Hepatocyte (in vitro differentiated cells): ENCODE data around the gene AFAP1. TPM values are rescaled to one million over a fixed set of nuclear protein-coding genes. Genes with fewer than 3 reads are reported as not detected.
"Not testable (repeated sequence)": the region's sequence is repeated elsewhere in the genome, so short reads cannot be mapped to it uniquely, and the experiment has no call there.

Source experiments
- DNase-seq: peaks from one replicate; pipeline ENCODE4 v3.0.0-alpha.2; 2016; ENCODE audit warnings: low spot score
- H2AFZ ChIP-seq: fragments of 200-600 bp; sonication (generic); 2 replicates; pipeline ENCODE4 v1.6.0; 2016; ENCODE audit warnings: antibody characterized with exemption, mild to moderate bottlenecking
- H3K27ac ChIP-seq: fragments of 200-600 bp; sonication (generic); 2 replicates; pipeline ENCODE4 v1.5.1; 2016; ENCODE audit warnings: mild to moderate bottlenecking
- H3K27me3 ChIP-seq: fragments of 200-600 bp; sonication (generic); 2 replicates; pipeline ENCODE4 v1.6.1; 2016
- H3K36me3 ChIP-seq: fragments of 200-600 bp; sonication (generic); replicated peaks from 2 replicates; pipeline ENCODE4 v1.5.1; 2016; ENCODE audit warnings: low read depth; ENCODE audit not compliant: insufficient read depth
- H3K4me1 ChIP-seq: fragments of 200-600 bp; sonication (generic); 2 replicates; pipeline ENCODE4 v1.5.1; 2016; ENCODE audit warnings: mild to moderate bottlenecking, moderate library complexity; ENCODE audit not compliant: insufficient read depth
- H3K4me2 ChIP-seq: fragments of 200-600 bp; sonication (generic); 2 replicates; pipeline ENCODE4 v1.6.0; 2016
- H3K4me3 ChIP-seq: fragments of 200-600 bp; sonication (generic); 2 replicates; pipeline ENCODE4 v1.5.1; 2016; ENCODE audit warnings: mild to moderate bottlenecking
- H3K79me2 ChIP-seq: fragments of 200-600 bp; sonication (generic); 2 replicates; pipeline ENCODE4 v1.6.0; 2017; ENCODE audit warnings: mild to moderate bottlenecking
- H3K9me2 ChIP-seq: fragments of 200-600 bp; sonication (generic); replicated peaks from 2 replicates; pipeline ENCODE4 v1.6.0; 2017; ENCODE audit warnings: mild to moderate bottlenecking; ENCODE audit not compliant: insufficient read depth
- H3K9me3 ChIP-seq: fragments of 200-600 bp; sonication (generic); 2 replicates; pipeline ENCODE4 v1.5.1; 2016; ENCODE audit warnings: low read depth, mild to moderate bottlenecking
- H4K20me1 ChIP-seq: fragments of 200-600 bp; sonication (generic); 2 replicates; pipeline ENCODE4 v1.6.0; 2016; ENCODE audit warnings: mild to moderate bottlenecking; ENCODE audit not compliant: insufficient read depth, poor library complexity, severe bottlenecking
- EZH2 ChIP-seq: fragments of 200-600 bp; sonication (generic); IDR thresholded peaks from 2 replicates; pipeline ENCODE4 v1.6.1; 2016; ENCODE audit warnings: antibody characterized with exemption, mild to moderate bottlenecking, borderline replicate concordance
- EZH2phosphoT487 ChIP-seq: fragments of 200-600 bp; sonication (generic); IDR thresholded peaks from one replicate; pipeline ENCODE4 v1.6.1; 2018; ENCODE audit warnings: antibody characterized with exemption, mild to moderate bottlenecking, low read depth, moderate library complexity; ENCODE audit not compliant: unreplicated experiment, severe bottlenecking
- WGBS: methylation state at CpG from one replicate; pipeline ENCODE4 v1.1.6; 2016; ENCODE audit warnings: low lambda C conversion rate; ENCODE audit errors: missing lambda C conversion rate; 5-methylcytosine and 5-hydroxymethylcytosine counted together
- polyA plus RNA-seq: library from polyadenylated mRNA; unstranded; fragments of >200 nt; fragmentation: Nextera tagmentation; extraction: Ambion mirVana; gene quantifications from 2 replicates; pipeline ENCODE4 v1.2.1, GENCODE V29; 2016
- total RNA-seq: library from RNA; depleted of rRNA; stranded (reverse); fragments of >200 nt; gene quantifications from 2 replicates; pipeline ENCODE4 v1.2.3, GENCODE V29; 2014
- TF ChIP-seq, protein P1 (sequence below): fragments of 200-600 bp; sonication (generic); IDR thresholded peaks from 2 replicates; pipeline ENCODE4 v1.5.1; 2016; ENCODE audit warnings: antibody characterized with exemption, mild to moderate bottlenecking; ENCODE audit not compliant: poor library complexity

The AFAP1 gene
- total and polyA plus RNA-seq, 2 experiments from 2014 or later = 9.3 to 16.2 TPM

DNA sequence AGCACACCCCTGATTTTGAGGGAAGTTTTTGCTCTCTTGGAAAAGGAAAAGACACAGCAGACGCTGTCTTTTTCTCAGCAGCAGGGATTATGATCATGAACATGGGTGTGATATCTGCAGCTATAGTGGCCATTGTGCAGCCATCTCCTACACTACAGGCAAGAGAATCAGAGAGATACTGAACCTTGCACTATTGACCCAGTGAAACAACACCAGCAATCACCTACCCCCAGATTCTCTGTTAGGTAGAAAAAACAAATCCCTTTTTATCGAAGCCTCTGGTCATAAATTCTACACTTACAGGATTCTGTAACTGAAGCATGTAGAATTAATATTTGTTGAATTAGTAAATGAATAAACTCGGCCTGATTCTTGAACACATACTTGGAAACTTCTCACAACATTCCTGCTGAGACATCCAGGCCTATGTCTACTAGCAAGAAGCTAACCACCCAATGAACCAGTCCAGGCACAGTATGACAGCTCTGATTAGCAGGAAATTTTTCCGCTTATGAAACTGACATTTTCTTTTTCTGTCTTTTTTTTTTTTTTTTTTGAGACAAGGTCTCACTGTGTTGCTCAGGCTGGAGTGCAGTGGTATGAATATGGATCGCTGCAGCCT lies 5.0 kb upstream of the AFAP1 start:
- H3K4me2 ChIP-seq = no peak overlapping the region
- no peaks in the 10 kb centered on the region for H4K20me1 ChIP-seq
- H3K4me3 ChIP-seq = no peak overlapping the region
- peak overlapping the region; percentile 2 for H3K27ac ChIP-seq
- DNase-seq = no peak
- TF ChIP-seq, protein P1, sequence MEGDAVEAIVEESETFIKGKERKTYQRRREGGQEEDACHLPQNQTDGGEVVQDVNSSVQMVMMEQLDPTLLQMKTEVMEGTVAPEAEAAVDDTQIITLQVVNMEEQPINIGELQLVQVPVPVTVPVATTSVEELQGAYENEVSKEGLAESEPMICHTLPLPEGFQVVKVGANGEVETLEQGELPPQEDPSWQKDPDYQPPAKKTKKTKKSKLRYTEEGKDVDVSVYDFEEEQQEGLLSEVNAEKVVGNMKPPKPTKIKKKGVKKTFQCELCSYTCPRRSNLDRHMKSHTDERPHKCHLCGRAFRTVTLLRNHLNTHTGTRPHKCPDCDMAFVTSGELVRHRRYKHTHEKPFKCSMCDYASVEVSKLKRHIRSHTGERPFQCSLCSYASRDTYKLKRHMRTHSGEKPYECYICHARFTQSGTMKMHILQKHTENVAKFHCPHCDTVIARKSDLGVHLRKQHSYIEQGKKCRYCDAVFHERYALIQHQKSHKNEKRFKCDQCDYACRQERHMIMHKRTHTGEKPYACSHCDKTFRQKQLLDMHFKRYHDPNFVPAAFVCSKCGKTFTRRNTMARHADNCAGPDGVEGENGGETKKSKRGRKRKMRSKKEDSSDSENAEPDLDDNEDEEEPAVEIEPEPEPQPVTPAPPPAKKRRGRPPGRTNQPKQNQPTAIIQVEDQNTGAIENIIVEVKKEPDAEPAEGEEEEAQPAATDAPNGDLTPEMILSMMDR = no peak
- TF ChIP-seq EZH2 (no peak), EZH2phosphoT487 (no peak)
- no peaks in the 10 kb centered on the region for H3K36me3 ChIP-seq
- H3K9me3 ChIP-seq = no peaks in the 10 kb centered on the region
- no peak overlapping the region for H2AFZ ChIP-seq
- WGBS = 75% methylated on average over 5 of the region's 5 CpGs
- H3K9me2 ChIP-seq = no peaks in the 10 kb centered on the region
- H3K27me3 ChIP-seq = no peaks in the 10 kb centered on the region
- H3K79me2 ChIP-seq = no peaks in the 10 kb centered on the region
- H3K4me1 ChIP-seq = peaks cover 3% of the 10 kb centered on the region

DNA sequence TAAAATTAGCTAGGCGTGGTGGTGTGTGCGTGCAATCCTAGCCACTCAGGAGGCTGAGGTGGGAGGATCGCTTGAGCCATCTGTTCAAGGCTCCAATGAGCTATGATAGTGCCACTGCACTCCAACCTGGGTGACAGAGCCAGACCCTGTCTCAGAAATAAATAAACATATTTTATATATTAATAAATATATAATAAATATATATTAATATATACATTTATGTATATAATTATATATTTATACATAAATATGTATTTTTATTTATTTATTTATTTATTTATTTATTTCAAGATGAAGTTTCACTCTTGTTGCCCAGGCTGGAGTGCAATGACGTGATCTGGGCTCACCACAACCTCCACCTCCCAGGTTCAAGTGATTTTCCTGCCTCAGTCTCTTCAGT lies 4.0 kb upstream of the AFAP1 start:
- H3K27me3 ChIP-seq, H3K27ac ChIP-seq, H3K4me3 ChIP-seq, H3K36me3 ChIP-seq, DNase-seq, H3K4me1 ChIP-seq, H4K20me1 ChIP-seq, H3K9me2 ChIP-seq, H3K4me2 ChIP-seq, H3K9me3 ChIP-seq, H3K79me2 ChIP-seq, H2AFZ ChIP-seq: not testable (repeated sequence)
- 96% methylated on average over 4 of the region's 4 CpGs for WGBS

DNA sequence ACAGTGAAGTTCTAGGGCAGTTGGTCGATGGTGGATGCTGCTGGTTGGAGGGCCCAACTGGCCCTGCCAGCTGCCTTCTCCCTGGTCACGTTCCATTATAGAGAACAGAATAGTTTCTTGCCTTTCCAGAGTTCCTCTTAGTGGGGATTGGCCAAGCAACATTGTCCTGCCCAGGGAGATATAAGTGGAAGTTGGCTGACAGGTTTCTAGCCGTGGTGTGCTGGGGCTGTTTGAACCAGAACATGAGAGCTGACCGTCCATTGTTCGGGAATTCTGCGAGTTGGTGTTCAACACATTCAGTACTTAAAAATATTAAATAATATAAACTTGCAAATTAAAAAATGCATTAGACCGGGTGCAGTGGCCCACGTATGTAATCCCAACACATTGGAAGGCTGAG lies 3.5 kb upstream of the AFAP1 start:
- no peaks in the 10 kb centered on the region for H3K9me3 ChIP-seq
- WGBS = 93% methylated on average over 8 of the region's 8 CpGs
- no peaks in the 10 kb centered on the region for H3K9me2 ChIP-seq
- H3K27ac ChIP-seq = no peak overlapping the region
- no peaks in the 10 kb centered on the region for H4K20me1 ChIP-seq
- no peak for DNase-seq
- H3K36me3 ChIP-seq = no peaks in the 10 kb centered on the region
- H2AFZ ChIP-seq = no peak overlapping the region
- no peak overlapping the region for H3K4me3 ChIP-seq
- H3K27me3 ChIP-seq = no peaks in the 10 kb centered on the region
- peaks cover 6% of the 10 kb centered on the region for H3K4me1 ChIP-seq
- H3K79me2 ChIP-seq = peaks cover 12% of the 10 kb centered on the region
- no peak overlapping the region for H3K4me2 ChIP-seq
- TF ChIP-seq, protein P1 = no peak
- TF ChIP-seq EZH2phosphoT487 (no peak), EZH2 (no peak)

DNA sequence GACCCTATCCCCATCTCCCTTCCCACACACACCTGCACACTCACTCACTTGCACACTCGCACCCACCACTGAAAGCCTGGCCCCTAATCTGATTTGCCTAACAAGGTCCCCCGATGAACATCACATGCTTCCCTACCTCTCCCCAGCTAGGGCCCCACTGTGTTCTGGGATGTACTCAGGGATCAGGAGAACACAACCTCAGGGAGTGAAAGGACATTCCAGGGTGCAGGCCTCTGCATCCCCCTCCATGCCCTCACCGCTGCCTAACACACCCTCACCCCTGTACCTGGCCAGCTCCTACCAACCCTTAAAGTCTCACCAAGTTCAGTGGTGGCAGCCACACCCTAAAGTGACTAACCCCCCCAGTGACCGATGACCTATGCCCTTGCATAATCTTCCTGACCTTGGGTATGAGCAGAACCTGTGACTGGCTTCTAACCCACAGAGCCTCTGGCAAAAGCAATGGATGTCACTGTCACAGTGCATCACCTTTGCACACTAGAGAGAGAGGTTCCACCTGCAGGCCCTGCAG lies 2.4 kb upstream of the AFAP1 start:
- TF ChIP-seq EZH2 = no peak
- TF ChIP-seq, protein P1 = no peak
- no peak for TF ChIP-seq EZH2phosphoT487
- Histone ChIP-seq H3K79me2 (peaks cover 24% of the 10 kb centered on the region), H4K20me1 (peaks cover 6% of the 10 kb centered on the region), H3K36me3 (no peaks in the 10 kb centered on the region), H3K4me1 (peaks cover 8% of the 10 kb centered on the region), H3K9me2 (no peaks in the 10 kb centered on the region), H3K27me3 (no peaks in the 10 kb centered on the region), H2AFZ (no peak overlapping the region), H3K4me3 (no peak overlapping the region), H3K4me2 (no peak overlapping the region), H3K27ac (no peak overlapping the region), H3K9me3 (no peaks in the 10 kb centered on the region)
- 90% methylated on average over 4 of the region's 4 CpGs for WGBS
- DNase-seq = no peak
